ENCODE measurements around the gene ITM2C.

Gene ITM2C

DNA sequence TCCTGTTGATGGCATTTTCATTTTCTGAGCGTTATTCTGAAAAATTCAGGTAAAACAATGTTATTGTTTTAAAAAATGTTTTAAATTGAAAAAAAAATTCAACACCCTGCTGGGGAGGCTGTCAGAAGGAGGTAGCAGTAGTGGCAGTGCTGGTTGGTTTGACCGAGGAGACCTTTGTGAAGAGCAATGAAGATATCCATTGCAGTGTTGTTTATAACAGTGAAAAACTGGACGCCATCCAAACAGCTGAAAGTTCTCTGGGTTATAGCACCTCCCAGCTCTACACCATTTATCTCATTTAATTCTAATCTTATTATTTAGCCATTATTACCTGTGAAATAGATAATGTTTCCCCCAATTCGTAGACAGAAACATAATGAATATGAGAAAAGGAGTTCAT is 12.6 kb upstream of the ITM2C start:
- no peak for DNase-seq

GRCh38 chr2:230861552-230862255 is 3.0 kb upstream of the ITM2C start:
- DNase-seq, result no peak

- no peak for DNase-seq
These were observed 2.5 kb upstream of the ITM2C start for GRCh38 chr2:230862292-230862691.

DNA sequence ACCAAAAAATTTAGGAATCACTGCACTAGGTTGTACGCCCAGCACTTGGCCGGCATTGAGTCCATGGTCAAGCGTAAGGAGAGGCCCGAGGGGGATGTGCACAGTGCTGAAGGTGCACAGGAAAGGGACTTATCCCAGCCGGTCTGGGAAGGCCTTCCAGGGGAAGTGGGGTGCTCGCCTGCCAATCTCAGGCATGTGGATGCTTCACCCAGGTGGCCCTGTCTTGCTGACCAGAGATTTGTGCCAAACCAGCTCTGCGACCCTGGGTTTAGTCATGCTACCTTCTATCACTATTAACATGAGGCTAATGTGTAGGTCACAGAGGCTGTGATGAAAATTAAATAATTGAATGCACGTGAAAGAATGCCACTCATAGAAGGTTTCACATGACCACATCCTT is 1.7 kb upstream of the ITM2C start:
- no peak for DNase-seq

DNA sequence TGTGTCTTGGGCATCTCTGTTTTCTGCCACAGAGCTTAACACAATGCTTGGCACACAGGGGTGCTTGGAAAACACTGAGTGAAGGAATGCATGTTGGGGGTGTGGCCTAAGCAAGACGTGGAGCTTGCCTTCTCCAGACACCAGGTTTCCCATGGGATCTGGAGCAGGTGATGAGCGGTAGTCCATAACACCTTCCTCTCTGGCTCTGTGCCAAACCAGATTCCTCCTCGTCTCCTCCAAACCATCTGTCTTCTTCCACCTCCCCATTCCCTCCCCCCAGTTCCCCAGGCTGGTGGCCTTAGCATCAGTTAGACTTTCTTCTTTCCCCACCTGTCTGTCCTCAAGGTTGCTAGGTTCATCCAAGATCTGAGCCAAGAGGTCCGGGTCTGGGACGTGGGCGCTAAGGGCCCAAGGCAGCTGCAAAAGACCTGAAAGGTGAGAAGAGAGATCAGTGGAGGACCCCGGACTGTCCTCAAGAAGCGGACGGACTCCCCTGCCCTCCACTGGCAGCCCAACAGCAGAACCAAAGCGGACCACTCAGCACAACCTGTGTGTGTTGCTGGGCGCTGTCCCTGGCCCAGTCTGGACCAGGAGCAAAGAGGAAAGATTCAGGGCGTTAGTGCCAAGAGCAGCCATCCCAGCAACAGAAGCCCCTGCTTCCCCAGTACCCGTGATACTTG is 1.2 kb upstream of the ITM2C start:
- DNase-seq, result no peak

- DNase-seq, result no peak
These were observed 579 bp upstream of the ITM2C start for GRCh38 chr2:230864122-230864604.

DNA sequence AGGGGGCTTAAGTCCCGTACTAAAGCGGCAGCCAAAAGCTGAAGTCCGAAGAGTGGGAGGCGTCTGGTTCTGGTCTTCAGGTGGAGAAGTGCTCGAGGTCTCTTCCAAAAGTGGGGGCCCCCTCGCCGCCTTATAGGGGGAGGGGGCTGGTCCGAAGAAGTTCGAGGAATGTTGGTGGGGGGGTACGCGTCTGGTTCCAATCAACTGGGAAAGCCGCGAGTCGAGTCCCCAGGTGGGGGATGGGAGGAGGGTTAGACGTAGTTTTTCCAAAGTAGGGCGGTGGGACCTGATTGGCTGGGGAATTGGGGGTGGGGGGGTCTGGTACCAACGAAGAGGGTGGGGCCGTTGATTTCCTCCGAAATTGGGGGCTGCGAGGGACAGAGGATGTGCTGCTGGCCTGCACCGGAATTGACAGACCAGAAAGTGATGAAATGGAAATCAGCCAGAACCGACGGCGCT is 594 bp downstream of the ITM2C start:
- DNase-seq, result peak; percentile 13

- peak; percentile 22 for DNase-seq
These were observed 1.3 kb downstream of the ITM2C start for GRCh38 chr2:230865766-230866755.

GRCh38 chr2:230866756-230867523 is 2.2 kb downstream of the ITM2C start:
- peak; percentile 74 for DNase-seq

GRCh38 chr2:230868161-230868946 is 3.6 kb downstream of the ITM2C start:
- no peak for DNase-seq

- DNase-seq, result no peak
These were observed 4.5 kb downstream of the ITM2C start for GRCh38 chr2:230868947-230869913.

GRCh38 chr2:230869914-230870543 is 5.3 kb downstream of the ITM2C start:
- no peak for DNase-seq

- DNase-seq, result no peak
These were observed 6.0 kb downstream of the ITM2C start for GRCh38 chr2:230870544-230871360.

DNA sequence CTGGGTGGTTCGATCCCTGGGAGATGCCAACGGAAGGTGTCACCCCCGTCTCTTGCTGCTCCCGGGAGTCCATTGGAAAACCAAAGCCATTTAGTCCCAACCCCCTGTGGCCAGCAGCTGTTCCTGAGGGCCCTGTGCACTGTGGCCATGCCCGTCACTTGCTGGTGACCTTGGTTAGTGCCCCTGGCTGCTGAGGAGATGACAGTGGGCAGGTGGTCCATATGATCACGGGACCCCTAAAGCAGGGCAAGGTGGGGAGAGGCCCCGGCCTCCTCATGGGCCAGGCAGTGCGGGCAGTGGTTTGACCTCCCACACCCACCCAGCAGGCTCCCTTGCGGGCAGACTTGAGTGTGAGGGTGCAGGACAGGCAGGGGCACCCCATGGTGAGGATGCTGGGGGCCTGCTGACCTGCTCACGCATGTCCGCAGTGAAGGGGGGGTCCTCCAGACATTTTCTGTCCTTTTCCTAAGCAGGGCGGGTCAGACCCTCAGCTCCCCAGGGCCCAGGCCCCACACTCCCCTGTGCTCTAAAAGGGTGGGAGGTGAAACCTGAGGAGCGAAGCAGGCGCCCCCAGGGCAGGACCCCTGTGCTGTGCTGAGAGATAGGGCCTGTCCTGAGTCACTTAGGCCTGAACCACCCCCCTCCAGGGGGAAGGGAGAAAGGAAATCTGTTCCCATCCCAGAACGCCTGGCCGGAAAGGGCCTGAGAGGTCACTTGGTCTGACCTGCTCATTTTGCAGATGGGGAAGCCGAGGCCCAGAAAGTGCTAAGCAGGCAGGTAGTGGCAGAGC is 6.8 kb downstream of the ITM2C start:
- DNase-seq, result no peak

GRCh38 chr2:230872151-230872967 is 7.6 kb downstream of the ITM2C start:
- no peak for DNase-seq

- DNase-seq, result no peak
These were observed 8.4 kb downstream of the ITM2C start for GRCh38 chr2:230872968-230873660.
